Measurements from ENCODE around the gene PHRF1. TPM values are rescaled to one million over a fixed set of nuclear protein-coding genes. Genes with fewer than 3 reads are reported as not detected.

Gene PHRF1
- total RNA-seq, 1 donor from 2014 or later = 16.9 TPM

- no peak for DNase-seq (ENCODE audit: low read depth in 2 of 2)
These were observed 19.5 kb upstream of the PHRF1 start for GRCh38 chr11:556662-557256.

GRCh38 chr11:557328-558132 is 18.7 kb upstream of the PHRF1 start:
- DNase-seq (ENCODE audit: low read depth in 2 of 2) = no peak

GRCh38 chr11:558503-558902 is 17.8 kb upstream of the PHRF1 start:
- no peak for DNase-seq (ENCODE audit: low read depth in 2 of 2)

- no peak for DNase-seq (ENCODE audit: low read depth in 2 of 2)
These were observed 17.1 kb upstream of the PHRF1 start for GRCh38 chr11:559020-559620.

- DNase-seq (ENCODE audit: low read depth in 2 of 2) = no peak
These were observed 16.5 kb upstream of the PHRF1 start for GRCh38 chr11:559712-560304.

- peak; percentile 85 to 95 for DNase-seq (ENCODE audit: low read depth in 2 of 2)
These were observed 15.7 kb upstream of the PHRF1 start, which contains the start of the genes LMNTD2 and RASSF7 for GRCh38 chr11:560305-561147. Gene LMNTD2, minus strand, starts transcription at chr11:560738. Its CDS starts 22 bp downstream, at chr11:560716. Gene RASSF7, plus strand, starts transcription at chr11:560970. Its CDS starts 799 bp downstream, at chr11:561769.

GRCh38 chr11:561148-562003 is 14.9 kb upstream of the PHRF1 start:
- no peak for DNase-seq (ENCODE audit: low read depth in 2 of 2)

GRCh38 chr11:562046-562645 is 14.1 kb upstream of the PHRF1 start:
- no peak for DNase-seq (ENCODE audit: low read depth in 2 of 2)

- DNase-seq (ENCODE audit: low read depth in 2 of 2) = no peak
These were observed 13.0 kb upstream of the PHRF1 start for GRCh38 chr11:563066-563811.

- DNase-seq (ENCODE audit: low read depth in 2 of 2) = no peak
These were observed 12.3 kb upstream of the PHRF1 start for GRCh38 chr11:563812-564578.

- DNase-seq (ENCODE audit: low read depth in 2 of 2) = no peak
These were observed 10.3 kb upstream of the PHRF1 start for GRCh38 chr11:565921-566509.

GRCh38 chr11:567011-567628 is 9.2 kb upstream of the PHRF1 start:
- DNase-seq (ENCODE audit: low read depth in 2 of 2) = no peak

GRCh38 chr11:567629-568292 is 8.5 kb upstream of the PHRF1 start:
- no peak for DNase-seq (ENCODE audit: low read depth in 2 of 2)

- DNase-seq (ENCODE audit: low read depth in 2 of 2) = peak; percentile 88 to 95
These were observed 7.7 kb upstream of the PHRF1 start for GRCh38 chr11:568306-569157.

GRCh38 chr11:569158-569885 is 6.9 kb upstream of the PHRF1 start:
- no peak for DNase-seq (ENCODE audit: low read depth in 2 of 2)

Measured in lung microvascular endothelial cell (primary cell).